Stimulated activated memory B cell treated with anti-CD40 and anti-IgM and Interleukin-4, amounts not matched to agents 10 μg/mL and 1 μg/mL and 100 μg/mL, for 72 hours (primary cell): Measurements from ENCODE around the gene PTPN13.

Source experiments
- ATAC-seq: fragments of 150-1000 bp; cut with Tn5 transposase; 2 replicates; pipeline ENCODE4 v1.10.0; 2021
- H3K27ac Mint-ChIP-seq: one replicate; pipeline ENCODE4 v1.8.0; 2022; ENCODE audit warnings: mild to moderate bottlenecking, mixed read lengths
- H3K27me3 Mint-ChIP-seq: one replicate; pipeline ENCODE4 v1.8.0; 2022; ENCODE audit warnings: mixed read lengths
- H3K36me3 Mint-ChIP-seq: one replicate; pipeline ENCODE4 v1.8.0; 2022; ENCODE audit warnings: mixed read lengths
- H3K4me1 Mint-ChIP-seq: one replicate; pipeline ENCODE4 v1.8.0; 2022; ENCODE audit warnings: mixed read lengths
- H3K4me3 Mint-ChIP-seq: one replicate; pipeline ENCODE4 v1.8.0; 2022; ENCODE audit warnings: mild to moderate bottlenecking, moderate library complexity, mixed read lengths
- H3K9me3 Mint-ChIP-seq: one replicate; pipeline ENCODE4 v1.8.0; 2022; ENCODE audit warnings: mixed read lengths

PTPN13 gene, protein sequence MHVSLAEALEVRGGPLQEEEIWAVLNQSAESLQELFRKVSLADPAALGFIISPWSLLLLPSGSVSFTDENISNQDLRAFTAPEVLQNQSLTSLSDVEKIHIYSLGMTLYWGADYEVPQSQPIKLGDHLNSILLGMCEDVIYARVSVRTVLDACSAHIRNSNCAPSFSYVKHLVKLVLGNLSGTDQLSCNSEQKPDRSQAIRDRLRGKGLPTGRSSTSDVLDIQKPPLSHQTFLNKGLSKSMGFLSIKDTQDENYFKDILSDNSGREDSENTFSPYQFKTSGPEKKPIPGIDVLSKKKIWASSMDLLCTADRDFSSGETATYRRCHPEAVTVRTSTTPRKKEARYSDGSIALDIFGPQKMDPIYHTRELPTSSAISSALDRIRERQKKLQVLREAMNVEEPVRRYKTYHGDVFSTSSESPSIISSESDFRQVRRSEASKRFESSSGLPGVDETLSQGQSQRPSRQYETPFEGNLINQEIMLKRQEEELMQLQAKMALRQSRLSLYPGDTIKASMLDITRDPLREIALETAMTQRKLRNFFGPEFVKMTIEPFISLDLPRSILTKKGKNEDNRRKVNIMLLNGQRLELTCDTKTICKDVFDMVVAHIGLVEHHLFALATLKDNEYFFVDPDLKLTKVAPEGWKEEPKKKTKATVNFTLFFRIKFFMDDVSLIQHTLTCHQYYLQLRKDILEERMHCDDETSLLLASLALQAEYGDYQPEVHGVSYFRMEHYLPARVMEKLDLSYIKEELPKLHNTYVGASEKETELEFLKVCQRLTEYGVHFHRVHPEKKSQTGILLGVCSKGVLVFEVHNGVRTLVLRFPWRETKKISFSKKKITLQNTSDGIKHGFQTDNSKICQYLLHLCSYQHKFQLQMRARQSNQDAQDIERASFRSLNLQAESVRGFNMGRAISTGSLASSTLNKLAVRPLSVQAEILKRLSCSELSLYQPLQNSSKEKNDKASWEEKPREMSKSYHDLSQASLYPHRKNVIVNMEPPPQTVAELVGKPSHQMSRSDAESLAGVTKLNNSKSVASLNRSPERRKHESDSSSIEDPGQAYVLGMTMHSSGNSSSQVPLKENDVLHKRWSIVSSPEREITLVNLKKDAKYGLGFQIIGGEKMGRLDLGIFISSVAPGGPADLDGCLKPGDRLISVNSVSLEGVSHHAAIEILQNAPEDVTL (N-terminal part only)

GRCh38 chr4:86593688-86594558, at the start of gene PTPN13:
Gene PTPN13 (plus strand): TSS chr4:86594315. CDS start chr4:86635257, 40,942 bp downstream.
- H3K9me3 Mint-ChIP-seq, result no peaks in the 10 kb centered on the region
- H3K27ac Mint-ChIP-seq, result no peak within 1 kb of the TSS
- ATAC-seq, result peak; percentile 91
- H3K4me1 Mint-ChIP-seq, result peaks cover 18% of the 10 kb centered on the region
- H3K27me3 Mint-ChIP-seq, result peaks cover 48% of the 10 kb centered on the region
- H3K36me3 Mint-ChIP-seq, result no peaks in the 10 kb centered on the region
- H3K4me3 Mint-ChIP-seq, result peak within 1 kb of the TSS; percentile 58

- H3K9me3 Mint-ChIP-seq, result peaks cover under 1% of the 10 kb centered on the region
- peaks cover 11% of the 10 kb centered on the region for H3K27me3 Mint-ChIP-seq
- H3K36me3 Mint-ChIP-seq, result no peaks in the 10 kb centered on the region
- ATAC-seq, result peak; percentile 34
- no peak overlapping the region for H3K27ac Mint-ChIP-seq
- H3K4me3 Mint-ChIP-seq, result no peak overlapping the region
- no peaks in the 10 kb centered on the region for H3K4me1 Mint-ChIP-seq
Observed at GRCh38 chr4:86547140-86547539, 47.0 kb upstream of the PTPN13 start.

DNA sequence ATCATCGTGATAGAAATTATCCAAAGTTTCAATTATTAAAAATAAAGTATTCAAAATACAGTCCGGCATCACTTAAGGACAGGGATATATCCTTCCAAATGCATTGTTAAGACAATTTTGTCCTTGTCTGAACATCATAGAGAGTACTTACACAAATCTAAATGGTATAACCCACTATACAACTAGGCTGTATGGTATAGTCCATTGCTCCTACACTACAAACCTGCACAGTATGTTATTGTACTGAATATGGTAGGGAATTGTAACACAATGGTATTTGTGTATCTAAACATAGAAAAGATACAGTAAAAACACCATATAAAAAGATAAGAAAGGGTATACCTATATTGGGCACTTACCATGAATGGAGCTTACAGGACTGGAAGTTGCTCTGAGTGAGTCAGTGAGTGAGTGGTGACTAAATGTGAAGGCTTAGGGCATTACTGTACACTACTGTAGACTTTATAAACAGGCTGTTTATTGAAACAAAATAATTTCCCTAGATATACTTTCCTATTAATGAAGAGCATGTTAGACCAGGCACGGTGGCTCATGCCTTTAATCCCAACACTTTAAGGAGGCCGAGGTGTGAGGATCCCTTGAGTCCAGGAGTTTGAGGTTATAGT, 44.8 kb upstream of the PTPN13 start:
- Mint-ChIP-seq H3K4me1 (no peaks in the 10 kb centered on the region), H3K27ac (no peak overlapping the region), H3K4me3 (no peak overlapping the region), H3K27me3 (peaks cover 13% of the 10 kb centered on the region), H3K9me3 (peaks cover 2% of the 10 kb centered on the region), H3K36me3 (no peaks in the 10 kb centered on the region)
- ATAC-seq, result no peak

DNA sequence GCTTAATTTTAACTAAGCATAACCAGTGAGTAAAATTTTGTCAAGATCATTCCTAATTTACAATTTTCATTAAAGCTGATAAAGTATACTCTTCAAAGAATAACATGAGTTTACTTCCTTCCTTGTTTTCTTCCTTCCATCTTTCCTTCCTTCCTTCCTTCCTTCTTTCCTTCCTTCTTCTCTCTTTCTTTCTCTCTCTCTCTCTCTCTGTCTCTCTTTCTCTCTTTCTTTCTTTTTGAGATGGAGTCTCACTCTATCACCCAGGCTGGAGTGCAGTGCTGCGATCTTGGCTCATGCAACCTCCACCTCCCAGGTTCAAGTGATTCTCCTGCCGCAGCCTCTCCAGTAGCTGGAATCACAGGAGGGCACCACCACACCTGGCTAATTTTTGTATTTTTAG, 42.7 kb upstream of the PTPN13 start:
- no peaks in the 10 kb centered on the region for H3K4me1 Mint-ChIP-seq
- no peak overlapping the region for H3K4me3 Mint-ChIP-seq
- peaks cover 2% of the 10 kb centered on the region for H3K9me3 Mint-ChIP-seq
- H3K27ac Mint-ChIP-seq, result no peak overlapping the region
- no peaks in the 10 kb centered on the region for H3K36me3 Mint-ChIP-seq
- peaks cover 10% of the 10 kb centered on the region for H3K27me3 Mint-ChIP-seq
- ATAC-seq, result no peak

DNA sequence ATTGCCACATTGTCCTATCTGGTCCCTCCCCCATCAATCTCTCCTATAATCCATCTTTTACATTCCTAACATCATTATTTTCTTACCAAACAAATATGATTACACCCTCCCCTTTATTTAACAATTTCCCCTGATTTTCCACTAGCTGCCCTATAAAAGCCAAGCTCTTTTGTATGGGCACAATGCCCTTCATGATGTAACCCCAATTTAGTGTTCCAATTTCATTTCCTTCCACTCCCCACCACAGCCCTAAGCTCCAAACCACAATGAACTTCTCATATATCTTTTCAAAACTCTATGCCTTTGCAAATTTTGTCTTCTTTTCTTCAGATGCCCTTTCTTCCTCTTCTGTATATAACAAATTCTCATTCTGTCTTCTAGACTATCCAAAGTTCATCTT, 39.5 kb upstream of the PTPN13 start:
- Mint-ChIP-seq H3K4me1 (no peaks in the 10 kb centered on the region), H3K9me3 (peaks cover 2% of the 10 kb centered on the region), H3K4me3 (no peak overlapping the region), H3K27me3 (peaks cover 10% of the 10 kb centered on the region), H3K36me3 (no peaks in the 10 kb centered on the region), H3K27ac (no peak overlapping the region)
- ATAC-seq, result no peak

DNA sequence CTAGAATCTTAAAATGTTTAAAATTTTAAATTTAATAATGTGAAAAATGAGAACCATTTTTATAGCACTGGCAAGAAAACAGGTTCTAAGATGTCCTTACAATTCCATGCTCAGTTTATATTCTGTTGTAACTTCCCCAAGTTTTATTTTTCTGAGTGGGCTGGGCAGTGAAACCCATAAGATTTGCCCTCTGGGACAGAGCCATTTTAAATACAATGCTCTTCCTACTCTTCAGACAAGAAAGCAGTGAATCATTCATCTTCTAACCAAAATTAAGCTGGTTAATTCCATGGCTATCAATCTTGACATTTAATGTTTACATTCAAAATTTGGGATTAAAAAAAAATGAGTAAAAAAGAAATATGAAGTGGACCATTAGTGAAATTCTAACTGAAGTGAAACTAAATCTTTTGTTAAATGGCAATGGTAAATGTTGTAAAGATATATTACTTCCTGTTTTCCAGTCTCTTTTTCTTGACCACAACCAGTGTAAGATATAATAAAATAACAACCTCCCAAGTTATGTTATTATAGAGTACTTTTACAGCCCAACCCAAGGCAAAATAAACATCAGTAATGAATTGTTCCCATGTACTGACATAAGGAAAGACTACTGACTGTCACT, 37.2 kb upstream of the PTPN13 start:
- no peaks in the 10 kb centered on the region for H3K36me3 Mint-ChIP-seq
- peaks cover 20% of the 10 kb centered on the region for H3K27me3 Mint-ChIP-seq
- no peaks in the 10 kb centered on the region for H3K4me1 Mint-ChIP-seq
- peaks cover 2% of the 10 kb centered on the region for H3K9me3 Mint-ChIP-seq
- H3K27ac Mint-ChIP-seq, result no peak overlapping the region
- H3K4me3 Mint-ChIP-seq, result no peak overlapping the region
- no peak for ATAC-seq

DNA sequence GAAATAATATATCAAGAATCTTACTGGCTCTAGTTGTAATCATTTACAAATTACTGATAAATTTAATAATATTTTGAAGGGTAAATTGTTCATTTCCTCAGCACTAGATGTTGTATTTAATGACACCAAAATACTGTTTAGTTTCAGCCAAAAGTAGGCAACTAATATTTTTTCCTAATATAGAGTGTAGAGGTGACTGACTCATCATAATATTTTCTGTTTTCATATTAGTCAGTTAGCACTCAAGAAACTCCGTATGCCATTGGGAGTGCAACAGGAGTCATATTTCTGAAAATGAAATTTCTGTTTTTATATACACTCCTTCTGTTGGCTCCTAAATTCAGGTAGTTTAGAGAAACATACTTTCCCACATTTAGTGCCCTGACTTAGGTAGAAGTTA, 36.6 kb upstream of the PTPN13 start:
- H3K27ac Mint-ChIP-seq, result no peak overlapping the region
- H3K4me1 Mint-ChIP-seq, result no peaks in the 10 kb centered on the region
- no peaks in the 10 kb centered on the region for H3K36me3 Mint-ChIP-seq
- no peaks in the 10 kb centered on the region for H3K9me3 Mint-ChIP-seq
- H3K27me3 Mint-ChIP-seq, result peaks cover 23% of the 10 kb centered on the region
- H3K4me3 Mint-ChIP-seq, result no peak overlapping the region
- no peak for ATAC-seq

- Mint-ChIP-seq H3K27ac (no peak overlapping the region), H3K36me3 (no peaks in the 10 kb centered on the region), H3K4me1 (no peaks in the 10 kb centered on the region), H3K4me3 (no peak overlapping the region), H3K27me3 (peaks cover 23% of the 10 kb centered on the region), H3K9me3 (no peaks in the 10 kb centered on the region)
- ATAC-seq, result no peak
Observed at GRCh38 chr4:86558258-86558657, 35.9 kb upstream of the PTPN13 start.

GRCh38 chr4:86558797-86559196, 35.3 kb upstream of the PTPN13 start:
- no peak overlapping the region for H3K27ac Mint-ChIP-seq
- no peak overlapping the region for H3K4me3 Mint-ChIP-seq
- ATAC-seq, result no peak
- no peaks in the 10 kb centered on the region for H3K9me3 Mint-ChIP-seq
- H3K27me3 Mint-ChIP-seq, result peaks cover 23% of the 10 kb centered on the region
- H3K4me1 Mint-ChIP-seq, result no peaks in the 10 kb centered on the region
- H3K36me3 Mint-ChIP-seq, result no peaks in the 10 kb centered on the region

DNA sequence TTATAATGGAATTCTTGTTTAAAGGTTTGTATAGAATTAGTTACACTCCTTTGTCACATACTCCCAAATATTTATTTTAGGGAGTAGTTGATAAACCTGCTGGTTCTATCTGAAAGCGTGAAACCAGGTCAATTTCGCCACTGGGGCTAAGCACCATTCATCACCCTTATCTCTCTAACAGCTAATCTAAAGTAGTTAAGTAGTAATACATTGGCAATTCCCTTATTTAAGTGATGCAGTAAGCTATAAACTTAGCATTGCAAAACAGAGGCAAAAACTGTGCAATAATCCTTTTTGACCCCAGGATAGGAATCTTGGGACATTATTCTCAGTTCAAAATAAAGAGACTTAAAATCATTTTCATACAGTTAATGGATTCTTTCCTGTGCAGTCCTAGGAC, 33.7 kb upstream of the PTPN13 start:
- Mint-ChIP-seq H3K36me3 (no peaks in the 10 kb centered on the region), H3K9me3 (no peaks in the 10 kb centered on the region), H3K4me1 (no peaks in the 10 kb centered on the region), H3K4me3 (no peak overlapping the region), H3K27ac (no peak overlapping the region), H3K27me3 (peaks cover 13% of the 10 kb centered on the region)
- ATAC-seq, result no peak

DNA sequence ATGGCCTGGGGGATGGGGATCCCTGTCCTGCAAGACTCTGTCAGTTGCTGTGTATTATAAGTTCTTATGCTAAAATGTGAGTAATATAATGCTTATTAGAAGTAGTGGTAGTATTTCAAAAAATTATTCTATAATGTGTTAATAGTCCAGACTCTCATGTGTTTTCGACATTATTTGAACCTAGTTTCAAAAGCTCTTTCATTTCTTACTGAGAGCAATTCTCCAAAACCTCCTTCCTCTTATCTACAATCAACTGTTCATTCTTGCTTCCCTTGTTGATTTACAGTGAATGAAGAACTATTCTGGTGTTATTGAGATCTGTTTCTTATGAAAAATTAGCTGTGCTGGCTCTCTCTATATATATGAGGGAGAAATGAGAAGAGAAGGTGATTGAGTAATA, 32.9 kb upstream of the PTPN13 start:
- H3K4me3 Mint-ChIP-seq, result no peak overlapping the region
- H3K9me3 Mint-ChIP-seq, result no peaks in the 10 kb centered on the region
- no peak overlapping the region for H3K27ac Mint-ChIP-seq
- no peaks in the 10 kb centered on the region for H3K4me1 Mint-ChIP-seq
- H3K36me3 Mint-ChIP-seq, result no peaks in the 10 kb centered on the region
- H3K27me3 Mint-ChIP-seq, result peaks cover 13% of the 10 kb centered on the region
- no peak for ATAC-seq

DNA sequence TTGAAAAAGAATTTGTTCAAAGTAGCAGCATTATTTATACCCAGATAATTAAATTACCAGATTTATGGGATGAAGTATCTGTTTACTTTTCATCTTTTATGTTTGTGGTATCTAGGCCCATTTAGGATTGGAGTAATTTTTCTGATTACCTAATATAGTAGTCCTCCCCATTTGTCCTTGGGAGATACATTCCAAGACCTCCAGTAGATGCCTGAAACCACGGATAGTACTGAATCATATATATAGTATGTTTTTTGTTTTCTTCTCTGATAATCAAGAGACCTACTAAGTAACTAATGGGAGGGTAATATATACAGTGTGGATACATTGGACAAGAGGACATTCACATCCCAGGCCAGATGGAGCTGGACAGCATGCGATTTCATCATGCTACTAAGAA, 30.7 kb upstream of the PTPN13 start:
- H3K36me3 Mint-ChIP-seq, result no peaks in the 10 kb centered on the region
- no peak overlapping the region for H3K4me3 Mint-ChIP-seq
- H3K4me1 Mint-ChIP-seq, result no peaks in the 10 kb centered on the region
- ATAC-seq, result no peak
- H3K9me3 Mint-ChIP-seq, result no peaks in the 10 kb centered on the region
- no peak overlapping the region for H3K27ac Mint-ChIP-seq
- peaks cover 13% of the 10 kb centered on the region for H3K27me3 Mint-ChIP-seq

DNA sequence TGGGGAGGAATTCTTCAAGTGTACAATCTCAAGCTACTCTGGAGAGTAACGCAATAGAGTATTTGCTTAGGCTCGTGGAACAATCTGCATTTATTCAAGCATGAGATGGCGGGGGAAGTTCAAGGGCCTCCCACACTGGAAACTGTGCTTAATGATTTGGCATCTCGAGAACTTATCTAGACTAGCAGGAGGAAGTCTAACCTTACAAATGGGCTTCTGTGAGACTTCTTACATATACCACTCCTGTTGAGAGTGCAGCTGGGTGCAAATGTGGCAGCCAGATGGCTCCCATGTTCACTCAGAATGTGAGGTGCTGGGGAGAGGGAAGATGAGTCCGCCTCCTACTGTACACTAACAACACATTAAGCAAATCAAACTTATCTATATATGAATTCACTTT, 29.3 kb upstream of the PTPN13 start:
- Mint-ChIP-seq H3K4me1 (no peaks in the 10 kb centered on the region), H3K27ac (no peak overlapping the region), H3K27me3 (peaks cover 13% of the 10 kb centered on the region), H3K36me3 (no peaks in the 10 kb centered on the region), H3K9me3 (no peaks in the 10 kb centered on the region), H3K4me3 (no peak overlapping the region)
- no peak for ATAC-seq

DNA sequence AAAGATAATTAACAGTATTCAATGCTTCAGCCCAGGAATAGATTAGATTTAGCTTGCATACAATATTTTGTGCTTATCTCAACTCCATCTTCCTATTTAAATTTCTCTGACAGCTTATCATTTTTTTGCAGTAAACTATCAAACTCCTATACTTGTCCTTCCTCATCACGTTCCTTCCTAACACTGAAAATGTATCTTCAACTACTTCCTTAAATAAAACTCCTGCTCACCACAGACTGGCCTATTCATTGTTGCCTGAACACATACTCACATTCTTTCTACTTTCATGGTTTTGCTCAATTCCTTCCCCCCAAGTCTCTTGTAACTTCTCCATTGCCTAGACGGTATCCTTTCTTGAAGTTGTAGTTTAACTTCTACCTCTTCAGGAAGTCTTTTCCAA, 28.5 kb upstream of the PTPN13 start:
- peaks cover 13% of the 10 kb centered on the region for H3K27me3 Mint-ChIP-seq
- H3K36me3 Mint-ChIP-seq, result no peaks in the 10 kb centered on the region
- no peaks in the 10 kb centered on the region for H3K9me3 Mint-ChIP-seq
- H3K4me1 Mint-ChIP-seq, result no peaks in the 10 kb centered on the region
- no peak overlapping the region for H3K27ac Mint-ChIP-seq
- H3K4me3 Mint-ChIP-seq, result no peak overlapping the region
- ATAC-seq, result no peak
